CD4-positive, alpha-beta T cell treated with Interleukin-15 for 1 hour (primary cell): Measurements from ENCODE around the gene SLC35B2.
A peak's percentile ranks its signal among the peaks of the same experiment; 100 is the strongest.
"Not testable (repeated sequence)": the region's sequence is repeated elsewhere in the genome, so short reads cannot be mapped to it uniquely, and the experiment has no call there.

Source experiments
- DNase-seq: peaks from one replicate; pipeline ENCODE4 v3.0.0-alpha.2; 2020

Gene SLC35B2

GRCh38 chr6:44232676-44233566 is 24.4 kb downstream of the SLC35B2 start:
- no peak for DNase-seq

- DNase-seq, result not testable (repeated sequence)
These were observed 25.9 kb downstream of the SLC35B2 start for GRCh38 chr6:44231426-44231825.

- DNase-seq, result no peak
These were observed 27.2 kb downstream of the SLC35B2 start for GRCh38 chr6:44230034-44230675.

GRCh38 chr6:44229376-44230033 is 27.8 kb downstream of the SLC35B2 start:
- no peak for DNase-seq

GRCh38 chr6:44228836-44229235 is 28.5 kb downstream of the SLC35B2 start:
- no peak for DNase-seq

GRCh38 chr6:44228433-44228832 is 28.9 kb downstream of the SLC35B2 start:
- no peak for DNase-seq

GRCh38 chr6:44228031-44228430 is 29.3 kb downstream of the SLC35B2 start:
- no peak for DNase-seq

- no peak for DNase-seq
These were observed 30.1 kb downstream of the SLC35B2 start for GRCh38 chr6:44227148-44227793.

GRCh38 chr6:44226368-44227147 is 30.8 kb downstream of the SLC35B2 start:
- DNase-seq, result no peak

GRCh38 chr6:44225579-44226325 is 31.6 kb downstream of the SLC35B2 start:
- DNase-seq, result no peak

GRCh38 chr6:44224965-44225305 is 32.4 kb downstream of the SLC35B2 start:
- no peak for DNase-seq

GRCh38 chr6:44224029-44224964 is 33.0 kb downstream of the SLC35B2 start:
- DNase-seq, result no peak

- DNase-seq, result peak; percentile 83
These were observed 33.9 kb downstream of the SLC35B2 start, which contains the start of gene SLC29A1 for GRCh38 chr6:44223319-44224028. SLC29A1 (plus strand) TSS chr6:44223595; CDS start chr6:44227314, 3,719 bp downstream.

GRCh38 chr6:44222486-44223318 is 34.6 kb downstream of the SLC35B2 start:
- DNase-seq, result no peak

- no peak for DNase-seq
These were observed 35.4 kb downstream of the SLC35B2 start for GRCh38 chr6:44221961-44222335.

- peak; percentile 80 for DNase-seq
These were observed 35.9 kb downstream of the SLC35B2 start for GRCh38 chr6:44221291-44221960.

- no peak for DNase-seq
These were observed 36.4 kb downstream of the SLC35B2 start for GRCh38 chr6:44220913-44221290.
